GM18861 (cell line): ENCODE measurements around the gene CIB1.
"Not testable (repeated sequence)": the region's sequence is repeated elsewhere in the genome, so short reads cannot be mapped to it uniquely, and the experiment has no call there.

ENCODE experiments used
- ATAC-seq: cut with Tn5 transposase; IDR thresholded peaks from one replicate; pipeline ENCODE4 v1.9.1; 2021; ENCODE audit not compliant: unreplicated experiment

Gene CIB1

GRCh38 chr15:90233387-90234095 is at the start of gene CIB1:
CIB1 (minus strand) TSS chr15:90233941; CDS start chr15:90233885, 56 bp downstream.
- ATAC-seq = peak; percentile 77

GRCh38 chr15:90281637-90282036 is 47.9 kb upstream of the CIB1 start:
- not testable (repeated sequence) for ATAC-seq

DNA sequence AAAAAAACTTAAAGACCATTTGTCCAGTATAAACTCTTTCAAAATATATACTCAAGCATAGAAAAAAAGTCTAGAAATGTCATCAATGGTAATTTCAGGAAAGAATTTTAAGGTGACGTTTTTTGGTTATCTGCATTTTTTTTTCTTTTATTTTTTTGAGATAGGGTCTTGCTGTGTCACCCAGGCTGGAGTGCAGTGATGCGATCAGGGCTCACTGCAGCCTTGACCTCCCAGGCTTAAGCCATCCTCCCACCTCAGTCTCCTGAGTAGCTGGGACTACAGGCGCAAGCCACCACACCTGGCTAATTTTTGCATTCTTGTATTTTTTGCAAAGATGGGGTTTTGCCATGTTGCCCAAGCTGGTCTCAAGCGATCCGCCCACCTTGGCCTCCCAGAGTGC is 47.0 kb upstream of the CIB1 start:
- ATAC-seq = not testable (repeated sequence)

DNA sequence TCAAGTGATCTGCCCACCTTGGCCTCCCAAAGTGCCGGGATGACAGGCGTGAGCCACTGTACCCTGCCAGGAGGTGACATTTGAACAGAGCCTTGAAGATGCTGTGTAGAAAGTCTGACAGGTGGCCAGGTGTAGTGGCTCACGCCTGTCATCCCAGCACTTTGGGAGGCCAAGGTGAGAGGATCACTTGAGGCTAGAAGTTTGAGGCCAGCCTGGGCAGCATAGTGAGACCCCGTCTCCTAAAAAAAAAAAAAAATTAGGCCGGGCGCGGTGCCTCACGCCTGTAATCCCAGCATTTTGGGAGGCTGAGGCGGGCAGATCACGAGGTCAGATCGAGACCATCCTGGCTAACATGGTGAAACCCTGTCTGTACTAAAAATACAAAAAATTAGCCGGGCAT is 44.7 kb upstream of the CIB1 start:
- not testable (repeated sequence) for ATAC-seq

DNA sequence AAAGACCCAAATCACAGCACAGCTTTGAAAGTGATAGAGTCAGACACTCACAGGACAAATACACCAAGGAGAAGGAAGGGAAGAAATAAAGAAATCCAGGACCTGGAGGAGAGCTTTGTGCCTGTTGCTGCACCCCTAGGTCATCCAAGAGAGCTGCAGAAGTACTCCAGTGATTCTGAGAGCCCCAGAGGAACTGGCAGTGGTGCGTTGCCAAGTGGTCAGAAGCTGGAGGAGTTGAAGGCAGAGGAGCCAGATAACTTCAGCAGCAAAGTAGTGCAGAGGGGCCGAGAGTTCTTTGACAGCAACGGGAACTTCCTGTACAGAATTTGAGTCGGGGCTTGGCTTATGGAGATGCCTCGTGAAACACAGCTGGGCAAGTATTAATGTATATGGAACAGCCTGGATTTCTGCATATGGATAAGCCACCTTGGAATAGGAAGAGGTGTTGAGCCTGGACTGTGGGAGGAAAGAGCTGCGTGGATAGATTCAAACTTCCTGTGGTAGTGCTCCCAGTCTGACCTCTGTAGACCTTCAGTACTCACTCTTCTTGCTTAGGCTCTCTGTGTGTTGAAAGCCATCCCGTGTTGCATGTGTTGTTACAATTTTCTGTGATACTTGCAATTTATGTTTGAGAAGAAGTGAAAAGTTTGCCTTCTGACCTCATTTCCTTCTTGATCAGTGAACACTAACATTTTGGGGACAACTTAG is 37.9 kb upstream of the CIB1 start:
- ATAC-seq = no peak

GRCh38 chr15:90270502-90271150 is 36.9 kb upstream of the CIB1 start:
- no peak for ATAC-seq

DNA sequence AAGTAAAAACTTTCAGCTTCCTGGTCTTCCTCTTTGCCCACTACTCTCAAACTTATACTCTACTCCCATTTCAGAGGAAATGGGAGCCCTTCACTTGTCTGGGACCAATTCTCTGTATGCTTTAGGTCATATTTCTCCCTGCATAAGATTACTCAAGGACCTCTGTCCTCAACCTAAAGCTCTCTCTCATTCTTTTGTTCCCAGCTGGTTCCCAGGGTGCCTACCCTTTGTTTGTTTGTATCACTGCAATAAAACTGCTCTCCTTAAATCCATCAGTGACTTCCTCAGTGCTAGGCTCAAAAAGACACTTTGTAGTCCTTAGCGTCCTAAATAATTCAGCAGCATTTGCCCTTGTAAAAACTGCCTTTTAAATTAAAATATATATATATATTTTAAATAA is 34.7 kb upstream of the CIB1 start:
- ATAC-seq = no peak

DNA sequence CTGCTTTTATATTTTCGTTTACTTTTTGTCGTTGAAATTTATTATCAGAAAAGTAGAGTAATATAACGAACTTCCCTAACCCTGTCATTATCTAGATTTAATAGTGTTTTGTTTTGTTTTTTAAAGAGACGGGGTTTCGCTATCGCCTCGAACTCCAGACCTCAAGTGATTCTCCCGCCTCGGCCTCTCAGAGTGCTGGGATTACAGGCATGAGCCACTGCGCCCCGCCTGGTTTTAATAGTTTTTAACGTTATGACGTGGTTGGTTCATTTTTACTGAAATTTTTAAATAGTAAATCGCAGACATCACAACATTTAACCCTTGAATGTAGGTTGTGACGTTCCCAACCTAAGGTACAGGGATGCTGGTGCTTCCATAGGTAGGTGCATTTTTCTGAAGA is 32.7 kb upstream of the CIB1 start:
- no peak for ATAC-seq

- peak; percentile 11 for ATAC-seq
Measured at GRCh38 chr15:90266061-90266431, 32.3 kb upstream of the CIB1 start.

DNA sequence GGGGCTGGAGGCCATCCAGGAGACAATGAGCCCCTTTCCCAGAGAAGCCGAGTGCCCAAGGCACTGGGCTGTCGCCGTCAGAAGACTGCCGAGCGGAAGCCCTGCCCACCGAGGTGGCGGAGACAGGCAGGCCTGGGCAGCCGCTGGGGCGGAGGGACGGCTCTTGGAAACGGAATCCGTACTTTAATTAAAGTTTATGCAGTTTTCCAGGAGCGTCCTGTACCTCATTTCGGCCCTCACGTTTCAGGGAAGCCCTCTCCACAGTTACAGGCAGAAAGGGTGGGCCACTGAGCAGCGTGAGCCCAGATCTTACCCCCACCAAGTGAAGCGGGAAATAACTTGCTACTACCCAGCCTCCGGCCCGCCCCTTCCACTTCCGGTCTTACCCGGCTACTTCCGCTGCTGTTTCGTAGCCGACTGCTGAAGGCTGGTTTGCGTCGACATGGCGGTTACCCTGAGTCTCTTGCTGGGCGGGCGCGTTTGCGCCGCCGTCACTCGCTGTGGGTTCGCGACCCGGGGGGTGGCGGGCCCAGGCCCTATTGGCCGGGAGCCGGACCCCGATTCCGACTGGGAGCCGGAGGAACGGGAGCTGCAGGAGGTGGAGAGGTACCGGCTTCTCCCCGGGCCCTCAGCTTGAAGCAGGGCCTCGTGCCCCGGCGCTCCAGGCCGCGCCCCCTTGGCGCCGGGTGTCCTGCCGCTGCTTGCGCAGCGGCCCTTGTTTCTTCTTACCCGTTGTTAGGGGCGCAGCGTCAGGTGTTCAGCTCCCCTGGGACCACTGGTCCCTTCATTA is 31.7 kb upstream of the CIB1 start, which contains the start of gene NGRN:
Gene NGRN (plus strand): TSS at position 402 of the 790 bp plus-strand sequence. CDS start 41 bp downstream, at position 443.
- ATAC-seq = peak; percentile 86

GRCh38 chr15:90264671-90265070 is 30.9 kb upstream of the CIB1 start:
- no peak for ATAC-seq

- ATAC-seq = no peak
Measured at GRCh38 chr15:90262426-90262825, 28.7 kb upstream of the CIB1 start.

- no peak for ATAC-seq
Measured at GRCh38 chr15:90261811-90262210, 28.1 kb upstream of the CIB1 start.

- not testable (repeated sequence) for ATAC-seq
Measured at GRCh38 chr15:90260731-90261130, 27.0 kb upstream of the CIB1 start.

DNA sequence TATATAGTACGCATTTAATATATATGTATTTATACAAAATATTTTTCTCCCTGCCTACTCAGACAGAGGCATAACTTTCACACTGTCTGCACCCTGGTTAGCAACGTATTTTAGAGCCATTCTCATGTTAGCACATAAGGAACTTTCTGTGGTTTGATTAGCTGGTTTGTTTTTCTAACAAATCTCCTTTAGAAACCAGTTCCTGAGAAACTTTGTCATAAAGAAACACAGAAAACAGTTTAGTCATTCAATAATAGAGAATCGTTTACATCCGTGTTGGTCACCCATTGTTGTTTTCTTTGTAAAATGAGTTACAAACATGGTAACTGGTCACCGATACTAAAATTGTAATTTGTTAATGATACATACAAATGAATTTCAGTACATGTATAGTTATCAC is 25.8 kb upstream of the CIB1 start:
- peak; percentile 75 for ATAC-seq

- ATAC-seq = no peak
Measured at GRCh38 chr15:90257776-90258175, 24.0 kb upstream of the CIB1 start.

- ATAC-seq = peak; percentile 51
Measured at GRCh38 chr15:90249203-90249863, 15.6 kb upstream of the CIB1 start, which contains the start of gene TTLL13. TTLL13 (plus strand) TSS chr15:90249556; CDS start chr15:90250631, 1,075 bp downstream.

DNA sequence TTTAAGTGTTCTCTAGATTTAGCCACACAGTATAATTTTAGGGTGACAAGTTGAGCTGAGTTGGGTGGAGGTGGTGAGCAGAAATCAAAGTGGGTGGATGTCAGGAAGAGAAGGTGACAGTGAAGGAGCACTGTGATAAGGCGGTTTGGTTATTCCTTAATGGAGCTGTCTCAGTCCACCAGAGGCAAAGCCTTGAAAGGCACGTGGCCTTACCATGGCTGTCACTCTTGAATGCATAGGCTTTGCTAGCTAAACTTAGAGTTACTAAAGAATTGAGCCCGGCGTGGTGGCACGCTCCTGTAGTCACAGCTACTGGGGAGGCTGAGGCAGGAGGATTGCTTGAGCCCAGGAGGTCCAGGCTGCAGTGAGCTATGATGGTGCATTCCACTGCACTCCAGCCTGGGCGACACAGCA is 15.1 kb upstream of the CIB1 start:
- ATAC-seq = no peak

GRCh38 chr15:90243943-90244639 is 10.3 kb upstream of the CIB1 start:
- ATAC-seq = no peak
